ENCODE measurements around the gene TIMM21. TPM values are rescaled to one million over a fixed set of nuclear protein-coding genes. Genes with fewer than 3 reads are reported as not detected.

Gene TIMM21
- total and polyA plus RNA-seq, 5 donors from 2014 or later: 8.8 to 20.0 (median 15.6) TPM

DNA sequence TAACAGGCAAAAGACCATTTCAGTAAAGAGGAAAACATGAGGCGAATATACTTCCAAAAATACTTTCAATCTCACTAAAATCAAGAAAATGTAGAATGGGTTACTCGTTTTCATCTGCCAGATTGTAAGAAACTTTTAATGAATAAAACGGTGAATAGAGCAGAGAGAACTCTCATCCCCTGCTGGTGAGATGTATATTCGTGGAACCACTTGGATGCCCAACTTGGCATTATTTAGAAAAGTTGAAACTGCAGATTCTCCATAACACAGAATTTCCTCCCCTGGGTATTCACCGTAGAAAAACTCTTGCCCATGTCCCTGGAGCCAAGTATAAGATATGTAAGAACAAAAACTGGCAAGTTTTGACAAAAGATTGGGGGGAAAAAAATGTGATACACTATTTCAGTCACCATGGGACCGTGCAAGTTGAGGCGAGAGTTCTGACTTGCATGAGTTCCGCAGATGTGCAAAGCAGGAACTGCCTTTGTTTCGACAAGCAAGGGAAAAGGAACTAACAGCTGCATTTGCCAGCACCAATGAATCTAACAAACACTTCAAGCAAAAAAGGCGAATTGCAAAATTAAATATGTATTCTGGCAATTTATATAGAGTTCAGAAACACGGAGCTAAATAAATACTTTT lies 14.8 kb downstream of the TIMM21 start:
- H3K9me3 Mint-ChIP-seq: no peaks in the 10 kb centered on the region
- H3K27ac Mint-ChIP-seq: no peak overlapping the region
- no peak overlapping the region for H3K4me3 Mint-ChIP-seq
- peaks cover 0 to 5% (median 2%) of the 10 kb centered on the region in 4 donors for H3K4me1 Mint-ChIP-seq
- H3K27me3 Mint-ChIP-seq: peaks cover 7% of the 10 kb centered on the region
- no peak overlapping the region for H3K27ac ChIP-seq (ENCODE audit: insufficient read depth, low read length, poor library complexity, severe bottlenecking)
- H3K36me3 Mint-ChIP-seq: peaks cover 35% of the 10 kb centered on the region
- H3K27me3 ChIP-seq (ENCODE audit: control insufficient read depth, insufficient read depth, low read length): no peaks in the 10 kb centered on the region
- no peak overlapping the region for H3K4me3 ChIP-seq (ENCODE audit: low read depth, low read length)
- ATAC-seq (ENCODE audit: low read depth in 2 of 2) (no peak), DNase-seq (no peak)
- peaks cover 20% of the 10 kb centered on the region for H3K36me3 ChIP-seq (ENCODE audit: control insufficient read depth, insufficient read depth, low read length)
- H3K4me1 ChIP-seq (ENCODE audit: control insufficient read depth, insufficient read depth, low read length, poor library complexity, severe bottlenecking): no peaks in the 10 kb centered on the region
- H3K9me3 ChIP-seq (ENCODE audit: control insufficient read depth in 2 of 2, low read length in 2 of 2): no peaks in the 10 kb centered on the region

DNA sequence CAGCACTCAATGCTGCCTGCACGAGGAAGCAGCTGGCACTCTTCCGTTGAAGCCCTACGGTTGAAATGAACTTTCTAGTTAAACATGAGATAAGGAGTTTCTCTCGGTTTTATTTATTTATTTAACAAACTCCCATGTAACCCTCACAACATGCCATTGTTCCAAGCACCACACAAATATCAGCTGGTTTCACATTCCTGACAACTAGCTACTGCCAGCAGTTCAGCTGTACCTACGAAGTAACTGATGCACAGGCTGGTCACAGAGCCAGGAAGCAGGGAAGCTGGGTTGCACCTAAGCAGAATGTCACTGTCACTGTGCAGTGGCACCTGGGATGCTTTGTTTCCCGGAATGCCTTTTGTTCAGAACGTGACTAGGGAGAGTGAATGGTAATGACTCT lies 18.1 kb downstream of the TIMM21 start:
- H3K27me3 ChIP-seq (ENCODE audit: control insufficient read depth, insufficient read depth, low read length): peaks cover under 1% of the 10 kb centered on the region
- no peak overlapping the region for H3K4me3 Mint-ChIP-seq
- H3K27ac ChIP-seq (ENCODE audit: insufficient read depth, low read length, poor library complexity, severe bottlenecking): no peak overlapping the region
- H3K27me3 Mint-ChIP-seq: peaks cover 11% of the 10 kb centered on the region
- DNase-seq: no peak
- H3K27ac Mint-ChIP-seq: no peak overlapping the region
- peaks cover 9% of the 10 kb centered on the region for H3K36me3 Mint-ChIP-seq
- H3K4me3 ChIP-seq (ENCODE audit: low read depth, low read length): no peak overlapping the region
- no peak for ATAC-seq (ENCODE audit: low read depth in 2 of 2)
- H3K4me1 ChIP-seq (ENCODE audit: control insufficient read depth, insufficient read depth, low read length, poor library complexity, severe bottlenecking): no peaks in the 10 kb centered on the region
- peaks cover 0 to 5% (median 2%) of the 10 kb centered on the region in 4 donors for H3K4me1 Mint-ChIP-seq
- no peaks in the 10 kb centered on the region for H3K9me3 ChIP-seq (ENCODE audit: control insufficient read depth in 2 of 2, low read length in 2 of 2)
- no peaks in the 10 kb centered on the region for H3K36me3 ChIP-seq (ENCODE audit: control insufficient read depth, insufficient read depth, low read length)
- H3K9me3 Mint-ChIP-seq: no peaks in the 10 kb centered on the region

DNA sequence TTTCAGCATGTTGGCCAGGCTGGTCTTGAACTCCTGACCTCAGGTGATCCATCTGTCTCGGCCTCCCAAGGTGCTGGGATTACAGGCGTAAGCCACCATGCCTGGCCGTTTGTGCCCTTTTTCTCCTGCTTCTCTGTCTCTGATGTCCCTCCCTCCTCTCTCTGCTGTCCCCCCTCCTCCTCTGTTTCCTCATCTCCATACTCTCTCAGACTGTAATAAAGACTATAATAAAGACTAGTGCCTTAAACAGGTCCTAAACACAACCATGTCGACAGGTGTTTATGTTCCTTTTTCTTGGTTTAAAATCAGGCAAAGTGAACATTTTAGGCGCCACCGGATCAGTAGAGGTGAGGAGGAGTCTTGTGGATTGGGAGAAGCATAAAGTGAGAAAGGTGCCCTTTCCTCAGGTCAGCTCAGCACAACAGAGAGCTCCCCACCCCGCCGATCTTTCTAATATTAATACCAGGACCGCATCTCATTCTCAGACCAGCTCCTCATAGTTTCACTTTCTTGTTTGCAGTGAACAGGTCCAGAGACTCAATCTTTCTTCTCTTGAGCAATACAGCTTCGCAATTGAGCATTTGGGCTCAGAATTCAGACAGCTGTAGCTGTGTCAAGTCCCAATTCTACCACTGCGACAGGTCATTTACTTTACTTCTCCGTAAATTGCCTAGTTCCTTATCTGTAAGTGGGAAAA lies 23.7 kb downstream of the TIMM21 start:
- no peak overlapping the region for H3K27ac ChIP-seq (ENCODE audit: insufficient read depth, low read length, poor library complexity, severe bottlenecking)
- peak overlapping the region; percentile 57 for H3K4me3 ChIP-seq (ENCODE audit: low read depth, low read length)
- peak in 1 of 3 donors; percentile 5 for DNase-seq
- H3K27me3 Mint-ChIP-seq: peaks cover 11% of the 10 kb centered on the region
- H3K4me1 ChIP-seq (ENCODE audit: control insufficient read depth, insufficient read depth, low read length, poor library complexity, severe bottlenecking): no peaks in the 10 kb centered on the region
- H3K4me3 Mint-ChIP-seq: peak overlapping the region in 3 of 4 donors; percentile 39 to 71 (median 70)
- H3K9me3 ChIP-seq (ENCODE audit: control insufficient read depth in 2 of 2, low read length in 2 of 2): no peaks in the 10 kb centered on the region
- H3K36me3 ChIP-seq (ENCODE audit: control insufficient read depth, insufficient read depth, low read length): no peaks in the 10 kb centered on the region
- peaks cover 2% of the 10 kb centered on the region for H3K27me3 ChIP-seq (ENCODE audit: control insufficient read depth, insufficient read depth, low read length)
- peaks cover 0 to 5% (median 3%) of the 10 kb centered on the region in 4 donors for H3K4me1 Mint-ChIP-seq
- peak overlapping the region in 2 of 3 donors; percentile 49 to 60 for H3K27ac Mint-ChIP-seq
- no peaks in the 10 kb centered on the region for H3K36me3 Mint-ChIP-seq
- ATAC-seq (ENCODE audit: low read depth in 2 of 2): no peak
- H3K9me3 Mint-ChIP-seq: no peaks in the 10 kb centered on the region

DNA sequence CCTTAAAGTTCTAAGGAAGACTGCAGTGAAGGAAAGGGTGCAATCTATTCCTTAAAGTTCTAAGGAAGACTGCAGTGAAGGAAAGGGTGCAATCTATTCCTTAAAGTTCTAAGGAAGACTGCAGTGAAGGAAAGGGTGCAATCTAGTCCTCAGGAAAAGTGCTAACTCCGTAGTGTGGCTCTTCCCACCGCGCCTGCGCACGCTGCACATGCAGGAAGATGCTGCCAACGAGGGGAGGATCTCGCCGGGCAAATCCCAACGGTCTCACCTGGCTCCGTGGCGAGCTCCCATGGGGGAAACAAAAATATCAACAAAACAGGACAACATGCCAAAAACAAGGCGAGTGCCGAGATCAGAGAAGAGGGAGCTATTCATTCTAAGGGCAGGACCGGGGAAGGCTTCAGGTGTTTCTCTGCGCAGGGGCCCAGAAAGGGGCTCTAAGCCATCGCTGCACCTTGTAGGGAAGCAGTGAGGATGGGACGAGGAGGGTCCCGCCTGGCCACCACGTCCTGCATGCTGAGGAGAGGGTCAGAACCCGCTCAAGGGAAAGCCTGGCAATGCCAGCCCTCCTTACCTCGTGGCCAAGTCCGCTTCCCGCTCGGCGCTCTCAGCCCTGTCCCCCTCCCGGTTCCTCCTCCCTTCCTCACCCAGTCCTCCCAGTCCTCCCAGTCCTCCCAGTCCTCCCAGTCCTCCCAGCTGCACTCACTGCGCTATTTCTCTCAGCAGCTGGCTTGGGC lies 24.5 kb downstream of the TIMM21 start:
- Mint-ChIP-seq H3K36me3 (no peaks in the 10 kb centered on the region), H3K9me3 (no peaks in the 10 kb centered on the region), H3K4me3 (no peak overlapping the region), H3K4me1 (peaks cover 0 to 5% (median 3%) of the 10 kb centered on the region in 4 donors), H3K27me3 (peaks cover 14% of the 10 kb centered on the region), H3K27ac (no peak overlapping the region)
- no peak for ATAC-seq (ENCODE audit: low read depth in 2 of 2)
- H3K27me3 ChIP-seq (ENCODE audit: control insufficient read depth, insufficient read depth, low read length): peaks cover 2% of the 10 kb centered on the region
- DNase-seq: no peak
- H3K4me1 ChIP-seq (ENCODE audit: control insufficient read depth, insufficient read depth, low read length, poor library complexity, severe bottlenecking): no peaks in the 10 kb centered on the region
- no peak overlapping the region for H3K27ac ChIP-seq (ENCODE audit: insufficient read depth, low read length, poor library complexity, severe bottlenecking)
- no peaks in the 10 kb centered on the region for H3K9me3 ChIP-seq (ENCODE audit: control insufficient read depth in 2 of 2, low read length in 2 of 2)
- H3K4me3 ChIP-seq (ENCODE audit: low read depth, low read length): no peak overlapping the region
- H3K36me3 ChIP-seq (ENCODE audit: control insufficient read depth, insufficient read depth, low read length): no peaks in the 10 kb centered on the region

DNA sequence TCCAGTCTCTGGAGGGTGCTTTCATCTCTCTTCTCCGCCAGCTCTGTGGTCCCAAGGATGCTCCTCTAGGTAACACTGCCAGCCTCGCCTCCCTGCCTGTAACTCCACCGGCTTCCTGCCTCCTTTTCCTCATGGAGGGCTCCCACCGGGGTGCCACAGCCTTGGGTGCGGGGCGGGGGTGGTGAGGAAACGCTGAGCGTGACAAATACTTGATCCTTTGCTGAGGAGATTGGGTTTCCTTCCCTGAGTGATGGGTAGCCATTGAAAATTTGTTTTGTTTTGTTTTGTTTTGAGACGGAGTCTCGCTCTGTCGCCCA lies 25.1 kb downstream of the TIMM21 start:
- ATAC-seq (ENCODE audit: low read depth in 2 of 2) (no peak), DNase-seq (no peak)
- Mint-ChIP-seq H3K27ac (no peak overlapping the region), H3K27me3 (peaks cover 18% of the 10 kb centered on the region), H3K4me1 (peaks cover 0 to 5% (median 3%) of the 10 kb centered on the region in 4 donors), H3K4me3 (no peak overlapping the region), H3K36me3 (no peaks in the 10 kb centered on the region), H3K9me3 (no peaks in the 10 kb centered on the region)
- H3K4me1 ChIP-seq (ENCODE audit: control insufficient read depth, insufficient read depth, low read length, poor library complexity, severe bottlenecking): no peaks in the 10 kb centered on the region
- H3K4me3 ChIP-seq (ENCODE audit: low read depth, low read length): no peak overlapping the region
- H3K9me3 ChIP-seq (ENCODE audit: control insufficient read depth in 2 of 2, low read length in 2 of 2): no peaks in the 10 kb centered on the region
- no peaks in the 10 kb centered on the region for H3K36me3 ChIP-seq (ENCODE audit: control insufficient read depth, insufficient read depth, low read length)
- H3K27ac ChIP-seq (ENCODE audit: insufficient read depth, low read length, poor library complexity, severe bottlenecking): no peak overlapping the region
- H3K27me3 ChIP-seq (ENCODE audit: control insufficient read depth, insufficient read depth, low read length): peaks cover 2% of the 10 kb centered on the region

DNA sequence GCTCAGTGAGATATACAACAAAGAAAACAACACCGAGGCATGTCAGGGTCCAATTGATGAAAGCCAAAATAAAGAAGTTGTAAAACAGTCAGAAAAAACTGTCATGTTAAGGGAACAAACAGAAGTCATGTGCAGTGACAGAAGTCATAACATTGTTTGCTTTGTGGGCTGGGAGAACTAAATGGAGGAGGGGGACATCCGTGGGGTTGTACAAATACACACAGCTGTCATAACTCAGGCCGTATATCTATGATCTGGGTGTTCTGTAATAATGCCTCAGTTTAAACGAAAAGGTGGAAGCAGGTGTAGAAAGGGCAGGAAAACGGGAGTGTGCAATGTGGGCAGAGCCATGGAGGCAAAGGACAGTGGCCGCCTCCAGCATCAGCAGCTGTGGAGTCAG lies 27.3 kb downstream of the TIMM21 start:
- DNase-seq: no peak
- Mint-ChIP-seq H3K36me3 (no peaks in the 10 kb centered on the region), H3K4me1 (peaks cover 0 to 5% (median 3%) of the 10 kb centered on the region in 4 donors), H3K9me3 (no peaks in the 10 kb centered on the region), H3K4me3 (no peak overlapping the region), H3K27ac (no peak overlapping the region), H3K27me3 (peaks cover 13% of the 10 kb centered on the region)
- H3K9me3 ChIP-seq (ENCODE audit: control insufficient read depth in 2 of 2, low read length in 2 of 2): no peaks in the 10 kb centered on the region
- no peak overlapping the region for H3K27ac ChIP-seq (ENCODE audit: insufficient read depth, low read length, poor library complexity, severe bottlenecking)
- no peak for ATAC-seq (ENCODE audit: low read depth in 2 of 2)
- no peaks in the 10 kb centered on the region for H3K36me3 ChIP-seq (ENCODE audit: control insufficient read depth, insufficient read depth, low read length)
- no peaks in the 10 kb centered on the region for H3K4me1 ChIP-seq (ENCODE audit: control insufficient read depth, insufficient read depth, low read length, poor library complexity, severe bottlenecking)
- peaks cover 2% of the 10 kb centered on the region for H3K27me3 ChIP-seq (ENCODE audit: control insufficient read depth, insufficient read depth, low read length)
- H3K4me3 ChIP-seq (ENCODE audit: low read depth, low read length): no peak overlapping the region

DNA sequence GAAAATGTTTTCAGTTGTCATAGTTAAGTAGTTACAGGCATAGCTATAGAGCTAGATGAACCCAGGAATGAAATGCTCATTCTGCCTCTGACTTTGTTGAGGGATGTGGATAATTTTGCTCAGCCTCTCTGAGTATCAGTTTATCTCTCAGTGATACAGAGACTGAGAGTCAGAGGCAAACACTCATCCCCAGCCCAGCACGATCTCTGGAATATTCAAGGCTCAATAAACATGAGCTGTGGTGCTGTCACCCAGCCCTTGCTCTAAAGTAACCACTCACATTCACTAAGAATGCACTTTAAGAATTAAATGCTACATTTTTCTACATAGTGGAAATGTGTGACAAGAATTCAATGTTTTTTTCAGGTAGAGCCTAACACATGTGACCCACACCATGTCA lies 30.6 kb downstream of the TIMM21 start:
- Mint-ChIP-seq H3K36me3 (no peaks in the 10 kb centered on the region), H3K27ac (no peak overlapping the region), H3K9me3 (no peaks in the 10 kb centered on the region), H3K4me3 (no peak overlapping the region), H3K27me3 (peaks cover 24% of the 10 kb centered on the region), H3K4me1 (no peaks in the 10 kb centered on the region)
- no peaks in the 10 kb centered on the region for H3K27me3 ChIP-seq (ENCODE audit: control insufficient read depth, insufficient read depth, low read length)
- no peak for DNase-seq
- H3K9me3 ChIP-seq (ENCODE audit: control insufficient read depth in 2 of 2, low read length in 2 of 2): no peaks in the 10 kb centered on the region
- ATAC-seq (ENCODE audit: low read depth in 2 of 2): no peak
- H3K4me1 ChIP-seq (ENCODE audit: control insufficient read depth, insufficient read depth, low read length, poor library complexity, severe bottlenecking): no peaks in the 10 kb centered on the region
- H3K36me3 ChIP-seq (ENCODE audit: control insufficient read depth, insufficient read depth, low read length): no peaks in the 10 kb centered on the region
- H3K27ac ChIP-seq (ENCODE audit: insufficient read depth, low read length, poor library complexity, severe bottlenecking): no peak overlapping the region
- no peak overlapping the region for H3K4me3 ChIP-seq (ENCODE audit: low read depth, low read length)

Measured in CD4-positive, CD25-positive, alpha-beta regulatory T cell (primary cell).